ENCODE measurements around the gene PHF13. TPM values are rescaled to one million over a fixed set of nuclear protein-coding genes. Genes with fewer than 3 reads are reported as not detected.

The PHF13 gene
- total and polyA plus RNA-seq, 2 experiments from 2014 or later: 11.6 to 21.3 TPM

DNA sequence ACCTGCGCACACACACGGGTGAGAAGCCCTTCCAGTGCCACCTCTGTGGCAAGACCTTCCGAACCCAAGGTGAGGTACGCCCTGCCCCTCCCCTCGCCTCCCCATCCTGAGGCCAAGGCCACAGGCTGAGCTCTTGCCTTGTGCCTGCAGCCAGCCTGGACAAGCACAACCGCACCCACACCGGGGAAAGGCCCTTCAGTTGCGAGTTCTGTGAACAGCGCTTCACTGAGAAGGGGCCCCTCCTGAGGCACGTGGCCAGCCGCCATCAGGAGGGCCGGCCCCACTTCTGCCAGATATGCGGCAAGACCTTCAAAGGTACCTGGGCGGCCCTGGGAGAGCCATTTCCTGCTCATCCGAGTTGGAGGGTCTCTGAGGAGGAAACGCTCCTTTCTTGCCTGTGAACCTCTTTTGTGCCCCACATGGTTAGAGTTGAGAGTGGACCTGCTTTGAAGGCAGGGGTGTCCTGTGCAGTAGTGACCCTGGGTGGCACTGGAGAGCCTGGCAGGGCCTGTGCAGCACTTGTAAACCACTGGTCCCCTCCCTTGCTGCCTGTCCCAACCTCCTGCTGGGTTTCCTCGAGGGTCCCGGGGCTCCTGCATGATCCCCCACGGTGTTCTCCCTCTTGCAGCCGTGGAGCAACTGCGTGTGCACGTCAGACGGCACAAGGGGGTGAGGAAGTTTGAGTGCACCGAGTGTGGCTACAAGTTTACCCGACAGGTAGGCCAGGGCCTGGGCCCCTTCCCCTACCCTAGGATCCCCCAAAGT, 25.2 kb upstream of the PHF13 start:
- TF ChIP-seq EZH2phosphoT487 (IDR thresholded peaks at IDR 0.05; ENCODE audit: insufficient read depth, low read depth) (no peak), EZH2 (IDR thresholded peaks at IDR 0.05; ENCODE audit: insufficient read depth, poor library complexity, severe bottlenecking) (no peak)
- Histone ChIP-seq H3K27ac (no peak overlapping the region), H3K9ac (no peak overlapping the region), H3K79me2 (ENCODE audit: insufficient read depth) (peaks cover 33% of the 10 kb centered on the region), H3K4me2 (ENCODE audit: unreplicated experiment) (no peak overlapping the region), H3K9me3 (ENCODE audit: low read depth) (no peaks in the 10 kb centered on the region), H3K36me3 (ENCODE audit: low read depth) (peaks cover 6% of the 10 kb centered on the region; the same call in 1 of the 2 replicates), H4K20me1 (ENCODE audit: insufficient read depth) (no peaks in the 10 kb centered on the region), H3F3A (ENCODE audit: insufficient read depth) (peaks cover 23% of the 10 kb centered on the region), H2AFZ (no peak overlapping the region), H3K27me3 (replicated peaks; ENCODE audit: insufficient read depth) (no peaks in the 10 kb centered on the region), H3K4me1 (ENCODE audit: insufficient read depth) (no peaks in the 10 kb centered on the region), H3K4me3 (no peak overlapping the region), H3K9me2 (ENCODE audit: insufficient read depth) (no peaks in the 10 kb centered on the region)
- no peak for DNase-seq
- 91 to 93% methylated on average over 25 of the region's 25 CpGs for WGBS, 2 experiments (ENCODE audit: low coverage in 1 of 2, low lambda C conversion rate in 2 of 2, missing lambda C conversion rate in 2 of 2)
- in situ Hi-C loops (cut with MboI): no loop called here

DNA sequence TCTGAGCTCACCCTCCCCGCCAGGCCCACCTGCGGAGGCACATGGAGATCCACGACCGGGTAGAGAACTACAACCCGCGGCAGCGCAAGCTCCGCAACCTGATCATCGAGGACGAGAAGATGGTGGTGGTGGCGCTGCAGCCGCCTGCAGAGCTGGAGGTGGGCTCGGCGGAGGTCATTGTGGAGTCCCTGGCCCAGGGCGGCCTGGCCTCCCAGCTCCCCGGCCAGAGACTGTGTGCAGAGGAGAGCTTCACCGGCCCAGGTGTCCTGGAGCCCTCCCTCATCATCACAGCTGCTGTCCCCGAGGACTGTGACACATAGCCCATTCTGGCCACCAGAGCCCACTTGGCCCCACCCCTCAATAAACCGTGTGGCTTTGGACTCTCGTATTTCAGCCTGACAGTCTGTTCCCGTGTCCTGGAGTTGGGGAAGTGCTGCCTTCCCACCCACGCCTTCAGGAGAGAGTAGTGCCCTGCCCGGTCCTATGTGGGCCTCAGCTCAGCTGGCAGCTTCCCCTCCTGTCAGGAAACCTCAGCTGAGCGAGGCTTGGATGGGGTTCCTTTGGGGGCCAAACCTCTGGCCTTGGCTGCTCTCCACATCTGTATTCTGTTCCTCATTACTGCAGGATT, 24.5 kb upstream of the PHF13 start:
- no peak for DNase-seq
- 80 to 84% methylated on average over 22 to 23 of the region's 24 CpGs for WGBS, 2 experiments (ENCODE audit: low coverage in 1 of 2, low lambda C conversion rate in 2 of 2, missing lambda C conversion rate in 2 of 2)
- in situ Hi-C loops (cut with MboI): no loop called here
- Histone ChIP-seq H4K20me1 (ENCODE audit: insufficient read depth) (no peaks in the 10 kb centered on the region), H2AFZ (no peak overlapping the region), H3K9me3 (ENCODE audit: low read depth) (no peaks in the 10 kb centered on the region), H3K79me2 (ENCODE audit: insufficient read depth) (peaks cover 33% of the 10 kb centered on the region), H3K9me2 (ENCODE audit: insufficient read depth) (no peaks in the 10 kb centered on the region), H3F3A (ENCODE audit: insufficient read depth) (peaks cover 23% of the 10 kb centered on the region), H3K36me3 (ENCODE audit: low read depth) (peaks cover 13% of the 10 kb centered on the region), H3K4me1 (ENCODE audit: insufficient read depth) (no peaks in the 10 kb centered on the region), H3K4me2 (ENCODE audit: unreplicated experiment) (no peak overlapping the region), H3K27me3 (replicated peaks; ENCODE audit: insufficient read depth) (no peaks in the 10 kb centered on the region), H3K27ac (no peak overlapping the region), H3K9ac (peak overlapping the region; percentile 3; the same call in 1 of the 2 replicates), H3K4me3 (no peak overlapping the region)
- TF ChIP-seq EZH2phosphoT487 (IDR thresholded peaks at IDR 0.05; ENCODE audit: insufficient read depth, low read depth) (no peak), EZH2 (IDR thresholded peaks at IDR 0.05; ENCODE audit: insufficient read depth, poor library complexity, severe bottlenecking) (no peak)

DNA sequence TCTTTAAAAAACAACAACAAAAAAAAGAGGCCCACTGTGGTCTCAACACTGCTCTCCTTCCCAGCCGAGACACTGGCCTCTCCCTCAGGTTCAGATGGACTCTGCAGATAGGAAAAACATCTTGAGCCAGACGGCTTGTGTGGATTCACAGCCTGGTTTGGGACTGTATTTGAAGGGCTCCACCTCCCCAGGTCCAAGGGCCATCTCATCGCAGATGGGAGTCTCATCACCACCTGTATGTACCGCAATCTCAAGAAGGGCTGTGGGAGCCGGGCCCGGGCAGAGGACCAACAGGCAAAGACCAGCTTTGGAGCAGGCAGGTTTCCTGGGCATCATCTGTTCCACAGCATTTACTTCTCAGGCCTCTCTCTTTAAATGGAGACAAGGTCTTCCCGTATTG, 23.5 kb upstream of the PHF13 start:
- Histone ChIP-seq H3K27ac (no peak overlapping the region), H3K27me3 (replicated peaks; ENCODE audit: insufficient read depth) (no peaks in the 10 kb centered on the region), H3K36me3 (ENCODE audit: low read depth) (peaks cover 23% of the 10 kb centered on the region), H3K4me1 (ENCODE audit: insufficient read depth) (no peaks in the 10 kb centered on the region), H2AFZ (no peak overlapping the region), H3K9ac (no peak overlapping the region), H3K4me2 (ENCODE audit: unreplicated experiment) (no peak overlapping the region), H4K20me1 (ENCODE audit: insufficient read depth) (no peaks in the 10 kb centered on the region), H3K4me3 (no peak overlapping the region), H3F3A (ENCODE audit: insufficient read depth) (peaks cover 23% of the 10 kb centered on the region), H3K79me2 (ENCODE audit: insufficient read depth) (peaks cover 37% of the 10 kb centered on the region), H3K9me2 (ENCODE audit: insufficient read depth) (no peaks in the 10 kb centered on the region), H3K9me3 (ENCODE audit: low read depth) (no peaks in the 10 kb centered on the region)
- no peak for TF ChIP-seq EZH2phosphoT487 (IDR thresholded peaks at IDR 0.05; ENCODE audit: insufficient read depth, low read depth)
- TF ChIP-seq EZH2 (IDR thresholded peaks at IDR 0.05; ENCODE audit: insufficient read depth, poor library complexity, severe bottlenecking): no peak
- in situ Hi-C loops (cut with MboI): no loop called here
- DNase-seq: no peak
- WGBS, 2 experiments (ENCODE audit: low coverage in 1 of 2, low lambda C conversion rate in 2 of 2, missing lambda C conversion rate in 2 of 2): 76 to 82% methylated on average over 7 of the region's 7 CpGs

DNA sequence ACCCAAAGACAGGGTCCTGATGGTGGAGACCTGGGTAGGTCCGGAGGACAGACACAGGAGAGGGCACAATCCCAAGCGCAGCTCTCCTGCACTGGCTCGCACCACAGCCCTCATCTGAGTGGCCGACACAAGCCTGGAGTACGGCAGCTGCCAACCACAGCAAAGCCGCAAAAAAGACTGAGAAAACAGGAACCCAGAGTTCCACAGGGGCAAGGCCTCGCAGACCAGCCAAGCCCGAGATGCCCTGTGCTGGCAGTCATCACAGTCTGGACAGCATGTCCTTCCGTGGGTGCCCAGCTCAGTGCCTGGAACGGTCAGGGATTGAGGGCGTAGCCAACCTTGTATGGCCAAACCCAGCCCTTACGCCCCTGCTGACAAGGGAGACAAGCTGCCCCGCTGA, 22.3 kb upstream of the PHF13 start:
- Histone ChIP-seq H4K20me1 (ENCODE audit: insufficient read depth) (no peaks in the 10 kb centered on the region), H3F3A (ENCODE audit: insufficient read depth) (peaks cover 23% of the 10 kb centered on the region), H3K9ac (no peak overlapping the region), H3K4me1 (ENCODE audit: insufficient read depth) (no peaks in the 10 kb centered on the region), H3K9me3 (ENCODE audit: low read depth) (no peaks in the 10 kb centered on the region), H3K79me2 (ENCODE audit: insufficient read depth) (peaks cover 49% of the 10 kb centered on the region), H3K4me2 (ENCODE audit: unreplicated experiment) (no peak overlapping the region), H3K36me3 (ENCODE audit: low read depth) (peaks cover 29% of the 10 kb centered on the region), H2AFZ (no peak overlapping the region), H3K27me3 (replicated peaks; ENCODE audit: insufficient read depth) (no peaks in the 10 kb centered on the region), H3K4me3 (no peak overlapping the region), H3K9me2 (ENCODE audit: insufficient read depth) (no peaks in the 10 kb centered on the region), H3K27ac (no peak overlapping the region)
- in situ Hi-C loops (cut with MboI): no loop called here
- no peak for DNase-seq
- TF ChIP-seq EZH2 (IDR thresholded peaks at IDR 0.05; ENCODE audit: insufficient read depth, poor library complexity, severe bottlenecking) (no peak), EZH2phosphoT487 (IDR thresholded peaks at IDR 0.05; ENCODE audit: insufficient read depth, low read depth) (no peak)
- WGBS, 2 experiments (ENCODE audit: low coverage in 1 of 2, low lambda C conversion rate in 2 of 2, missing lambda C conversion rate in 2 of 2): 88 to 89% methylated on average over 13 of the region's 13 CpGs
